Right lung (tissue), 5 donors: ENCODE data around the gene AMBRA1. TPM values are rescaled to one million over a fixed set of nuclear protein-coding genes. Genes with fewer than 3 reads are reported as not detected.

Experiments
- DNase-seq, 2 donors: peaks; one replicate each; pipeline ENCODE4 v3.0.0-alpha.2; 2013
- polyA plus RNA-seq, 5 donors: library from polyadenylated mRNA; unstranded; fragments of 120-200 nt; gene quantifications; one replicate each; pipeline versions ENCODE4 v1.2.1 to v1.2.3, GENCODE V29; 2013; ENCODE audit warnings: inconsistent platforms in 1 of 5, low replicate concordance in 1 of 5; ENCODE audit not compliant: insufficient read length in 5 of 5, insufficient read depth in 1 of 5

The AMBRA1 gene
- polyA plus RNA-seq, 5 donors = 18.6 to 24.3 (median 20.7) TPM

GRCh38 chr11:46477136-46477535, 116.7 kb downstream of the AMBRA1 start:
- DNase-seq = no peak

GRCh38 chr11:46475926-46476545, 117.8 kb downstream of the AMBRA1 start:
- no peak for DNase-seq

- DNase-seq = no peak
These were observed 118.5 kb downstream of the AMBRA1 start for GRCh38 chr11:46475051-46475925.

GRCh38 chr11:46472662-46472994, 121.2 kb downstream of the AMBRA1 start:
- no peak for DNase-seq

- DNase-seq = no peak
These were observed 121.7 kb downstream of the AMBRA1 start for GRCh38 chr11:46471943-46472661.

- no peak for DNase-seq
These were observed 123.9 kb downstream of the AMBRA1 start for GRCh38 chr11:46469926-46470325.

GRCh38 chr11:46465683-46466082, 128.1 kb downstream of the AMBRA1 start:
- no peak for DNase-seq

GRCh38 chr11:46463701-46464421, 130.0 kb downstream of the AMBRA1 start:
- peak; percentile 10 to 12 for DNase-seq

- no peak for DNase-seq
These were observed 132.3 kb downstream of the AMBRA1 start for GRCh38 chr11:46461461-46461927.

GRCh38 chr11:46458491-46458890, 135.3 kb downstream of the AMBRA1 start:
- no peak for DNase-seq

- DNase-seq = no peak
These were observed 136.0 kb downstream of the AMBRA1 start for GRCh38 chr11:46457659-46458424.

GRCh38 chr11:46457021-46457420, 136.8 kb downstream of the AMBRA1 start:
- DNase-seq = no peak

- no peak for DNase-seq
These were observed 137.4 kb downstream of the AMBRA1 start for GRCh38 chr11:46456269-46457001.

GRCh38 chr11:46455834-46456233, 138.0 kb downstream of the AMBRA1 start:
- DNase-seq = no peak

- no peak for DNase-seq
These were observed 140.8 kb downstream of the AMBRA1 start for GRCh38 chr11:46452918-46453517.

GRCh38 chr11:46451759-46452158, 142.1 kb downstream of the AMBRA1 start:
- no peak for DNase-seq

GRCh38 chr11:46450846-46451477, 142.9 kb downstream of the AMBRA1 start:
- DNase-seq = no peak

- no peak for DNase-seq
These were observed 146.3 kb downstream of the AMBRA1 start for GRCh38 chr11:46447544-46447943.
